Naive thymus-derived CD8-positive, alpha-beta T cell (primary cell): ENCODE data around the gene ACYP2. TPM values are rescaled to one million over a fixed set of nuclear protein-coding genes. Genes with fewer than 3 reads are reported as not detected.

Experiments
- ATAC-seq, 2 donors: fragments of 150-1000 bp; cut with Tn5 transposase in 1 of 2; sonication (Bioruptor Pico), chemical (Tn5 transposase) in 1 of 2; 1 replicate in 1 of 2; 2 replicates in 1 of 2; pipeline ENCODE4 v1.10.0; 2021; ENCODE audit warnings: mild to moderate bottlenecking in 2 of 2, moderate library complexity in 2 of 2
- POLR2A ChIA-PET: fragments of 350-600 bp; sonication (Branson Sonifier 250); formaldehyde crosslinking; loops from one replicate; lab custom pipeline; 2021; ENCODE audit warnings: antibody characterized with exemption; lab: Charles Lee
- DNase-seq, 10 donors: peaks; one replicate each; pipeline versions ENCODE4 v3.0.0 to v3.0.0-alpha.2; 2020 to 2022
- H3K27ac Mint-ChIP-seq, 10 donors: one replicate each; pipeline ENCODE4 v1.8.0; 2020 to 2022; ENCODE audit warnings: mild to moderate bottlenecking in 10 of 10, mixed read lengths in 10 of 10, moderate library complexity in 4 of 10, inconsistent platforms in 1 of 10
- H3K27me3 Mint-ChIP-seq, 5 donors: one replicate each; pipeline ENCODE4 v1.8.0; 2021 to 2022; ENCODE audit warnings: mixed read lengths in 5 of 5
- H3K36me3 Mint-ChIP-seq, 3 donors: one replicate each; pipeline ENCODE4 v1.8.0; 2020 to 2022; ENCODE audit warnings: mixed read lengths in 3 of 3, mild to moderate bottlenecking in 2 of 3, inconsistent platforms in 1 of 3
- H3K4me1 Mint-ChIP-seq, 4 donors: one replicate each; pipeline ENCODE4 v1.8.0; 2021 to 2022; ENCODE audit warnings: mixed read lengths in 4 of 4
- H3K4me3 Mint-ChIP-seq, 10 donors: one replicate each; pipeline ENCODE4 v1.8.0; 2020 to 2022; ENCODE audit warnings: mild to moderate bottlenecking in 10 of 10, mixed read lengths in 10 of 10, moderate library complexity in 6 of 10, inconsistent platforms in 1 of 10
- H3K9me3 Mint-ChIP-seq, 9 donors: one replicate each; pipeline ENCODE4 v1.8.0; 2020 to 2022; ENCODE audit warnings: mixed read lengths in 9 of 9, mild to moderate bottlenecking in 3 of 9, inconsistent platforms in 1 of 9, moderate library complexity in 1 of 9
- polyA plus RNA-seq, 3 donors: library from polyadenylated mRNA; unstranded; fragments of 300-500 nt; fragmentation: Illumina TruSeq; gene quantifications; one replicate each; pipeline ENCODE4 v1.2.3, GENCODE V29; 2021
- total RNA-seq, 8 experiments: library from RNA in 2 of 8; stranded (reverse) in 2 of 8; gene quantifications; one replicate each; pipeline ENCODE4 v1.2.3 and lab custom pipeline; 2021 to 2026

The ACYP2 gene
- total and polyA plus RNA-seq, 5 experiments from 2014 or later: 12.4 to 18.1 (median 13.2) TPM

GRCh38 chr2:54330162-54330925 lies 214.9 kb downstream of the ACYP2 start:
- POLR2A ChIA-PET: no interaction called here
- peak overlapping the region; percentile 52 to 94 (median 84) for H3K27ac Mint-ChIP-seq
- peaks cover 3 to 15% (median 13%) of the 10 kb centered on the region in 4 donors for H3K4me1 Mint-ChIP-seq
- DNase-seq (peak; percentile 75 to 95 (median 84)), ATAC-seq (peak; percentile 97 to 98)
- peaks cover 7 to 25% (median 15%) of the 10 kb centered on the region in 5 donors for H3K27me3 Mint-ChIP-seq
- peak overlapping the region; percentile 83 to 96 (median 91) for H3K4me3 Mint-ChIP-seq
- H3K36me3 Mint-ChIP-seq: peaks cover 0 to 7% (median 0%) of the 10 kb centered on the region in 3 donors
- peaks cover 0 to 4% (median 0%) of the 10 kb centered on the region in 9 donors for H3K9me3 Mint-ChIP-seq

- Mint-ChIP-seq H3K4me1 (peaks cover 3 to 15% (median 13%) of the 10 kb centered on the region in 4 donors), H3K4me3 (peak overlapping the region; percentile 83 to 96 (median 91)), H3K36me3 (peaks cover 0 to 6% (median 0%) of the 10 kb centered on the region in 3 donors), H3K9me3 (peaks cover 0 to 4% (median 0%) of the 10 kb centered on the region in 9 donors), H3K27ac (peak overlapping the region; percentile 52 to 94 (median 84)), H3K27me3 (peaks cover 7 to 25% (median 15%) of the 10 kb centered on the region in 5 donors)
- peak in 1 of 10 donors; percentile 6 for DNase-seq
- POLR2A ChIA-PET: no interaction called here
- no peak for ATAC-seq
Observed at GRCh38 chr2:54330926-54331835, 215.8 kb downstream of the ACYP2 start.

- no peaks in the 10 kb centered on the region for H3K36me3 Mint-ChIP-seq
- no peak for DNase-seq
- no peaks in the 10 kb centered on the region for H3K9me3 Mint-ChIP-seq
- POLR2A ChIA-PET: no interaction called here
- peak overlapping the region in 3 of 10 donors; percentile 11 to 30 (median 26) for H3K4me3 Mint-ChIP-seq
- peak overlapping the region in 3 of 10 donors; percentile 23 to 72 (median 52) for H3K27ac Mint-ChIP-seq
- H3K4me1 Mint-ChIP-seq: peaks cover 3 to 15% (median 13%) of the 10 kb centered on the region in 4 donors
- ATAC-seq: no peak
- H3K27me3 Mint-ChIP-seq: peaks cover 7 to 25% (median 15%) of the 10 kb centered on the region in 5 donors
Observed at GRCh38 chr2:54332386-54332785, 217.0 kb downstream of the ACYP2 start.

- Mint-ChIP-seq H3K9me3 (no peaks in the 10 kb centered on the region), H3K36me3 (no peaks in the 10 kb centered on the region), H3K4me3 (no peak overlapping the region), H3K4me1 (peaks cover 0 to 3% (median 2%) of the 10 kb centered on the region in 4 donors), H3K27ac (no peak overlapping the region), H3K27me3 (peaks cover 7 to 24% (median 12%) of the 10 kb centered on the region in 5 donors)
- DNase-seq (no peak), ATAC-seq (no peak)
- POLR2A ChIA-PET: no interaction called here
Observed at GRCh38 chr2:54336136-54336976, 220.9 kb downstream of the ACYP2 start.

- Mint-ChIP-seq H3K9me3 (no peaks in the 10 kb centered on the region), H3K27ac (no peak overlapping the region), H3K4me1 (peaks cover 0 to 2% (median 0%) of the 10 kb centered on the region in 4 donors), H3K4me3 (no peak overlapping the region), H3K36me3 (no peaks in the 10 kb centered on the region), H3K27me3 (peaks cover 8 to 22% (median 10%) of the 10 kb centered on the region in 5 donors)
- POLR2A ChIA-PET: no interaction called here
- no peak for DNase-seq
- ATAC-seq: no peak
Observed at GRCh38 chr2:54336977-54337255, 221.5 kb downstream of the ACYP2 start.

- H3K4me3 Mint-ChIP-seq: no peak overlapping the region
- ATAC-seq (no peak), DNase-seq (no peak)
- H3K4me1 Mint-ChIP-seq: no peaks in the 10 kb centered on the region
- no peak overlapping the region for H3K27ac Mint-ChIP-seq
- H3K36me3 Mint-ChIP-seq: no peaks in the 10 kb centered on the region
- POLR2A ChIA-PET: no interaction called here
- peaks cover 2 to 24% (median 22%) of the 10 kb centered on the region in 5 donors for H3K27me3 Mint-ChIP-seq
- H3K9me3 Mint-ChIP-seq: no peaks in the 10 kb centered on the region
Observed at GRCh38 chr2:54341656-54342055, 226.2 kb downstream of the ACYP2 start.

GRCh38 chr2:54342603-54343002 lies 227.2 kb downstream of the ACYP2 start:
- no peak overlapping the region for H3K4me3 Mint-ChIP-seq
- no peak overlapping the region for H3K27ac Mint-ChIP-seq
- H3K36me3 Mint-ChIP-seq: no peaks in the 10 kb centered on the region
- POLR2A ChIA-PET: no interaction called here
- H3K27me3 Mint-ChIP-seq: peaks cover 2 to 24% (median 22%) of the 10 kb centered on the region in 5 donors
- no peaks in the 10 kb centered on the region for H3K4me1 Mint-ChIP-seq
- H3K9me3 Mint-ChIP-seq: no peaks in the 10 kb centered on the region
- DNase-seq: no peak
- no peak for ATAC-seq

GRCh38 chr2:54347622-54348021 lies 232.2 kb downstream of the ACYP2 start:
- Mint-ChIP-seq H3K27me3 (peaks cover 2 to 20% (median 16%) of the 10 kb centered on the region in 5 donors), H3K4me1 (no peaks in the 10 kb centered on the region), H3K4me3 (no peak overlapping the region), H3K36me3 (peaks cover 0 to under 1% (median 0%) of the 10 kb centered on the region in 3 donors), H3K27ac (no peak overlapping the region), H3K9me3 (no peaks in the 10 kb centered on the region)
- POLR2A ChIA-PET: no interaction called here
- no peak for DNase-seq
- no peak for ATAC-seq

- peaks cover 2 to 25% (median 12%) of the 10 kb centered on the region in 5 donors for H3K27me3 Mint-ChIP-seq
- POLR2A ChIA-PET: no interaction called here
- peaks cover 0 to 5% (median 0%) of the 10 kb centered on the region in 3 donors for H3K36me3 Mint-ChIP-seq
Observed at GRCh38 chr2:54348646-54349045, 233.2 kb downstream of the ACYP2 start.

GRCh38 chr2:54350426-54350825 lies 235.0 kb downstream of the ACYP2 start:
- peaks cover 0 to 1% (median 0%) of the 10 kb centered on the region in 9 donors for H3K9me3 Mint-ChIP-seq
- DNase-seq: no peak
- peaks cover 0 to 8% (median 0%) of the 10 kb centered on the region in 3 donors for H3K36me3 Mint-ChIP-seq
- POLR2A ChIA-PET: no interaction called here
- no peak for ATAC-seq
- no peak overlapping the region for H3K4me3 Mint-ChIP-seq
- H3K27me3 Mint-ChIP-seq: peaks cover under 1 to 12% (median 2%) of the 10 kb centered on the region in 5 donors
- H3K27ac Mint-ChIP-seq: no peak overlapping the region
- H3K4me1 Mint-ChIP-seq: no peaks in the 10 kb centered on the region

More at GRCh38 chr2:54348646-54349045, 233.2 kb downstream of the ACYP2 start:
- DNase-seq: no peak
- Mint-ChIP-seq H3K4me1 (no peaks in the 10 kb centered on the region), H3K27ac (no peak overlapping the region), H3K4me3 (no peak overlapping the region), H3K9me3 (no peaks in the 10 kb centered on the region)
- no peak for ATAC-seq

GRCh38 chr2:54353216-54353615 lies 237.8 kb downstream of the ACYP2 start:
- DNase-seq (no peak), ATAC-seq (no peak)
- H3K27me3 Mint-ChIP-seq: peaks cover 2 to 12% (median 8%) of the 10 kb centered on the region in 5 donors
- peaks cover 0 to 10% (median 0%) of the 10 kb centered on the region in 3 donors for H3K36me3 Mint-ChIP-seq
- POLR2A ChIA-PET: no interaction called here
- no peak overlapping the region for H3K27ac Mint-ChIP-seq
- H3K4me3 Mint-ChIP-seq: no peak overlapping the region
- H3K4me1 Mint-ChIP-seq: no peaks in the 10 kb centered on the region
- H3K9me3 Mint-ChIP-seq: peaks cover 0 to 2% (median 0%) of the 10 kb centered on the region in 9 donors
